KOPT-K1 (cell line): ENCODE data around the gene CLHC1.
"Not testable (repeated sequence)": the region's sequence is repeated elsewhere in the genome, so short reads cannot be mapped to it uniquely, and the experiment has no call there.

ENCODE experiments used
- H3K27ac ChIP-seq: fragments of 200-600 bp; sonication (generic); 2 replicates; pipeline ENCODE4 v1.5.1; 2016; ENCODE audit warnings: antibody characterized with exemption, mild to moderate bottlenecking, low read depth, low read length; ENCODE audit not compliant: poor library complexity, severe bottlenecking
- H3K36me3 ChIP-seq: fragments of 200-600 bp; sonication (generic); 2 replicates; pipeline ENCODE4 v1.5.1; 2017; ENCODE audit warnings: antibody characterized with exemption, mild to moderate bottlenecking, low read length, moderate library complexity; ENCODE audit not compliant: insufficient read depth
- H3K9me3 ChIP-seq: fragments of 200-600 bp; sonication (generic); 2 replicates; pipeline ENCODE4 v1.5.1; 2017; ENCODE audit warnings: antibody characterized with exemption, low read length, mild to moderate bottlenecking; ENCODE audit not compliant: insufficient read depth, poor library complexity, severe bottlenecking

The CLHC1 gene

GRCh38 chr2:55156326-55156725 lies 75.8 kb downstream of the CLHC1 start:
- H3K36me3 ChIP-seq = no peaks in the 10 kb centered on the region
- H3K27ac ChIP-seq = no peak overlapping the region

GRCh38 chr2:55155764-55156281 lies 76.3 kb downstream of the CLHC1 start:
- Histone ChIP-seq H3K9me3 (no peaks in the 10 kb centered on the region), H3K27ac (no peak overlapping the region), H3K36me3 (no peaks in the 10 kb centered on the region)

More at GRCh38 chr2:55156326-55156725, 75.8 kb downstream of the CLHC1 start:
- H3K9me3 ChIP-seq = no peaks in the 10 kb centered on the region

- no peaks in the 10 kb centered on the region for H3K9me3 ChIP-seq
- no peaks in the 10 kb centered on the region for H3K36me3 ChIP-seq
- no peak overlapping the region for H3K27ac ChIP-seq
These were observed 76.9 kb downstream of the CLHC1 start for GRCh38 chr2:55155206-55155605.

- Histone ChIP-seq H3K36me3 (no peaks in the 10 kb centered on the region), H3K9me3 (no peaks in the 10 kb centered on the region), H3K27ac (no peak overlapping the region)
These were observed 77.5 kb downstream of the CLHC1 start for GRCh38 chr2:55154525-55155030.

- H3K36me3 ChIP-seq = no peaks in the 10 kb centered on the region
- no peak overlapping the region for H3K27ac ChIP-seq
- H3K9me3 ChIP-seq = no peaks in the 10 kb centered on the region
These were observed 78.4 kb downstream of the CLHC1 start for GRCh38 chr2:55153584-55154299.

DNA sequence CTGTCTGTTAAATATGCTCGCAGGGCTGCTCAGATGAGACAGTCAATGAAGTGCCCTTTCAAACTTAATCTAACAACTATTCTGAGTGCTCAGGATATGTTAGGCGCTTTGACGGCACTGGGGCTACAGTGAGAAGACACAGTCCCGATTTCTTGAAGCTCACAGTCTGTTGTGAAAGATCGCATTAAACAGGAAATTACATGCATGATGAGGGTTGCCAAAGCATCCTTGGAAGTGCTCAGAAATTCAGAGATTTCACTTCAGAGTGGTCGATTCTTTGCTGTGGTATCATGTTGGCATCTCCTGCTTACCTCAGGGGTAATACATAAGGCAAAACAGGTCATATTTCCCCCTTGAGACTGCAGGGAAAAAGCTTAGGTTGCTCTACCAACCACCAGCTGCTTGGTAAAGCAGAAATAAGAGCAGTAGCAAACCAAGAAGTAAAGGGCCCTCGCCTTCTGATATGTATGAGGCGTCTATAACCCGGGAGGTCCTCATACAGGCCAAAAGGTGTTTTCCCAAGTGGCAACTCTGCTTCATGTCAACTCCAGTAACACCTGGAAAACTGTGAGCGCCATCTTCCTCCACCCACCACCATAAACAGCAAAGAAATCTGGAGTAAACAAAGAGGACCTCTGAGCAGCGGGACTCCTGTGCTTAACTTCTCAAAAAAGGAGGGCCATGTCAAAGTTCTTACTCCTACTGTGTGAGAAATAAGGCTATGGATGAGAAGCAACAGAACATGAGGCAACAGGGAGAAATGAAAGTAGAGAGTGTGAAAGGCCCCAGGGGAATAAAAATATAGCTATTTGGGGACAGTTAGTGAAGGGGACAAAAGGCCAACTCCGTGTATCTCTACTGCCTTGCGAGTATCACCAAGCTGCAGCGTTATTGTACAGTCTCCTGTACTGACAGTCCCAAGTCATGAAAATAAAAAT lies 79.3 kb downstream of the CLHC1 start:
- no peaks in the 10 kb centered on the region for H3K9me3 ChIP-seq
- H3K36me3 ChIP-seq = no peaks in the 10 kb centered on the region
- no peak overlapping the region for H3K27ac ChIP-seq

DNA sequence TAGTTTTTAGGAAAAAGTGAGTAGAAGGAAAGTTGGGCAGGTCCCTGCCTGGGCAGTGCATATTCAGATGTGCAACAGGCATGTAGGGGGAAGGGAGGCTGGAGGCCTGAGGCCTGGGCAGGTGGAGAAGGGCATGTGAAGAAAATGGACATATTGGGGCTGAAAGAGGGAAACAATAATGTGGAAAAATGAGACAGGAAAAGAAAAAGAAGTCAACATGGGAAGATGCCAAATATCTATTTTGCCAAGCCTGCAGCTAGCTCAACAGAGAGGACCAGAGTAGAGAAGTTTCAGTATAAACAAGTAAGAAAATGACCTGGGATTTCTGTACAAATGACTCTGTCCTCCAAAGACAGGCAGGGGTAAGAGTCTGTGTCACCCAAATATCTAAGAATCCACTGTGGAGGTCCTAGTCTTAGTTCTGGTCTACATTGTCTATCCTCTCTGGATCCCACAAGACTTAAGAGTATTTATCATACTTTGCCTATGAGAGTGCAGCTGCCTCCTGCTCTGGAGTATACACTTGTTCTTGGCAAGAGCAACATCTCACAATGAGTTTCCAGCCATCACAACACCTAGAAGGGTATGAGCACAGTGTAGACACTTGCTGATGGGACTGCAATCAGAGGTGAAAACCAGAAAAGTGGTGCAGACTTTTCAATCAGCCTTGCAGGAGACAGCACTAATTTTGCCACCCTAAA lies 80.2 kb downstream of the CLHC1 start:
- Histone ChIP-seq H3K27ac (no peak overlapping the region), H3K36me3 (no peaks in the 10 kb centered on the region), H3K9me3 (no peaks in the 10 kb centered on the region)

GRCh38 chr2:55150834-55151233 lies 81.3 kb downstream of the CLHC1 start:
- no peaks in the 10 kb centered on the region for H3K9me3 ChIP-seq
- no peaks in the 10 kb centered on the region for H3K36me3 ChIP-seq
- no peak overlapping the region for H3K27ac ChIP-seq

DNA sequence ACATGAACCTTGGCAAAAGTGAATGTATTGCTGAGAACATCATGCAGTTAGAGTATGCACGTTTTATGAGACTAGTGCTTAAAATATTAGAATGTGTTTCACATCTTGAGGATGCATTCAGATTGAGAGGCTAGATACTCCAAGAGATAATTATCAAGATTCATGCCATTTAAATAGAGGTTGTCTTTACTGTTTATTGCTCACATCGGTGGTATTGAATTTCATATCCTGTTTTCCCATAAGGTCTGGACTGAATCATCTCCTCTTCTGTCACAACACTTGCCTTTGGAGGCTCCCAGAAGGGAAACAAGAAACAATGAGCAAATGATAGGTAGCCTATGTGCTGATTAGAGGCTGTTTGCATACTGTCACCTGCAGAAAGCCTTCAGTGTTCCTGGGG lies 83.8 kb downstream of the CLHC1 start:
- no peaks in the 10 kb centered on the region for H3K9me3 ChIP-seq
- H3K36me3 ChIP-seq = no peaks in the 10 kb centered on the region
- no peak overlapping the region for H3K27ac ChIP-seq

- Histone ChIP-seq H3K36me3 (no peaks in the 10 kb centered on the region), H3K9me3 (no peaks in the 10 kb centered on the region), H3K27ac (no peak overlapping the region)
These were observed 84.6 kb downstream of the CLHC1 start for GRCh38 chr2:55147531-55147930.

DNA sequence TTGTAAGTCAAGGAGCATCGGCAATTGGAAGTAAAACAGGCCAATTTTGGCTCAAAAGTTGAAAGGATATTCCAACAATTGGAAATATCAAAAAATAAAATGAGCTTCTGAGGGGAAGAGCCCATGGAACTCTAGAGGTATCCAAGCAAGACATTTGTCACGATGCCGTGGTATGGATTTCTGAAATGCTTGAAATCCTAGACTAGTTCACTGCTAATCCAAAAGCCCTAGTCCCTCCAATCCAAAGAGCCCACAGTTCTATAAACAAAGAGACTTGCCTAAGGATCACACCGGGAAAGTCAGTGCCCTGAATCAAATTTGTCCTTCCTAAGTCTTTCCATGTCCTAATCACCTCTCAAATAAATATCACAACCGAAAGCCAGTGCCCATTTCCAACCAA lies 85.1 kb downstream of the CLHC1 start:
- Histone ChIP-seq H3K9me3 (no peaks in the 10 kb centered on the region), H3K27ac (no peak overlapping the region), H3K36me3 (no peaks in the 10 kb centered on the region)

GRCh38 chr2:55146263-55146662 lies 85.8 kb downstream of the CLHC1 start:
- Histone ChIP-seq H3K36me3 (no peaks in the 10 kb centered on the region), H3K9me3 (no peaks in the 10 kb centered on the region), H3K27ac (no peak overlapping the region)

DNA sequence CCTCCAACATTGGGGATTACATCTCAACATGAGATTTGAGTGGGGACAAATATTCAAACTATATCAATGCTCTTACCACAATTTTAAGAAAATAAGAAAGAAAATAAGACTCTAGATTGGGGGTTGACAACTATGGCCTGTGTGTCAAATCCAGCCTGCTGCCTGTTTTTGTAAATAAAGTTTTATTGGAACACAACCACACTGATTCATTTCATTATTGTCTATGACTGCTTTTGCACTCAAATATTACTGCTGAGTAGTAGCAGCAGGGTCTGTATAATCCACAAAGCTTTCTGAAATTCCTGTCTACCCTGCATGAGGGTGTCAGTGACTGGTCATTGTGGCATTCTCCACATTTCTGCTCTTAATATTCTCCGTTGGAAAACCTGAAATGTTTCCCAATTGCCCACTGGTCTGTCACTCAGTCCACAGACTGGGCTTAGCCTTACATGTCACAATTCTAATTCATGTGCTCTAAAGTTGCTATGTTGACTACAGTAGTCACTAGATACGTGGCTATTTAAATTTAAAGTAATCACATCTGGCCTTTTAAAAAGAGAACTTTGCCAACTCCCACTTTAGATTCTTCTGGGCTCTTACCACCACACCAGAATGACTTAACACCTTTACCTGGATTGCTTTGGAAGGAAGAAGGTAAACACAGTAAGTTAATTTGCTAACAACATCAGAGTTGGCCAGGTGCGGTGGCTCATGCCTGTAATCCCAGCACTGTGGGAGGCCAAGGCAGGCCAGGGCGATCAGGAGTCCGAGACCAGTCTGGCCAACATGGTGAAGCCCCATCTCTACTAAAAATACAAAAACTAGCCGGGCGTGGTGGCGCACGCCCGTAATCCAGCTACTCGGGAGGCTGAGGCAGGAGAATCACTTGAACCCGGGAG lies 86.9 kb downstream of the CLHC1 start:
- Histone ChIP-seq H3K36me3 (no peaks in the 10 kb centered on the region), H3K9me3 (no peaks in the 10 kb centered on the region), H3K27ac (no peak overlapping the region)

DNA sequence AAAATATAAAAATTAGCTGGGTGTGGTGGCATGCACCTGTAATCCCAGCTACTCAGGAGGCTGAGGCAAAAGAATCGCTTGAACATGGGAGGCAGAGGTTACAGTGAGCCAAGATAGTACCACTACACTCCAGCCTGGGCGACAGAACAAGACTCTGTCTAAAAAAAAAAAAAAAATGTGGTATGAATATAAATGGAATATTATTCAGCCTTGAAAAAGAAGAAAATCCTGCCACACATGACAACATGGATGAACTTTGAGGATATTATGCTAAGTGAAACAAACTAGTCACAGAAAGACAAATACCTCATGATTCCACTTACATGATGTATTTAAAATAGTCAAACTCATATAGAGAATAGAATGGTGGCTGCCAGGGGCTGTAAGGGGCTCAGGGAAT lies 88.4 kb downstream of the CLHC1 start:
- not testable (repeated sequence) for H3K36me3 ChIP-seq, H3K27ac ChIP-seq, H3K9me3 ChIP-seq
